MM.1S (cell line): Measurements from ENCODE around the gene WNT3.
A peak's percentile ranks its signal among the peaks of the same experiment; 100 is the strongest.

Experiments used
- CTCF ChIP-seq: fragments of 300-600 bp; sonication (generic); IDR thresholded peaks from 2 replicates; pipeline ENCODE4 v1.5.1; 2016; ENCODE audit warnings: antibody characterized with exemption, low read length, mixed read lengths
- EZH2phosphoT487 ChIP-seq: fragments of 300-600 bp; sonication (generic); IDR thresholded peaks from 2 replicates; pipeline ENCODE4 v1.6.1; 2018; ENCODE audit warnings: antibody characterized with exemption, low read length

- peak; percentile 67 for TF ChIP-seq CTCF
- TF ChIP-seq EZH2phosphoT487, result no peak
Observed at GRCh38 chr17:46782250-46782953, 36.1 kb downstream of the WNT3 start.
